ENCODE measurements around the gene G2E3.

GRCh38 chr14:30547388-30548048, 11.4 kb upstream of the G2E3 start:
- no peak for TF ChIP-seq MAZ (IDR thresholded peaks at IDR 0.05; ENCODE audit: borderline replicate concordance, low read depth, low read length)
- TF ChIP-seq CTCF (conservative IDR thresholded peaks at IDR 0.05; ENCODE audit: low read depth, low read length) = no peak
- no peak for TF ChIP-seq CEBPB (IDR thresholded peaks at IDR 0.05; ENCODE audit: low read depth, low read length)
- no peak for TF ChIP-seq NFE2L2 (IDR thresholded peaks at IDR 0.05; ENCODE audit: low read depth, low read length)

All from IMR-90 (cell line).